Activated CD4-positive, alpha-beta T cell treated with anti-CD3 and anti-CD28 coated beads, Interleukin-2, Interleukin-6, amounts not matched to agents 100 ng/mL and 50 ng/mL, durations not matched to agents 16 hours and 8 hours (primary cell): ENCODE measurements around the gene APH1A.
"Not testable (repeated sequence)": the region's sequence is repeated elsewhere in the genome, so short reads cannot be mapped to it uniquely, and the experiment has no call there.

Source experiments
- DNase-seq: peaks from one replicate; pipeline ENCODE4 v3.0.0-alpha.2; 2020

The APH1A gene

GRCh38 chr1:150268705-150269403 is at the start of gene APH1A:
APH1A (minus strand) TSS chr1:150269016; CDS start chr1:150268810, 206 bp downstream.
- peak; percentile 98 for DNase-seq

GRCh38 chr1:150314691-150315090 is 45.9 kb upstream of the APH1A start:
- not testable (repeated sequence) for DNase-seq

DNA sequence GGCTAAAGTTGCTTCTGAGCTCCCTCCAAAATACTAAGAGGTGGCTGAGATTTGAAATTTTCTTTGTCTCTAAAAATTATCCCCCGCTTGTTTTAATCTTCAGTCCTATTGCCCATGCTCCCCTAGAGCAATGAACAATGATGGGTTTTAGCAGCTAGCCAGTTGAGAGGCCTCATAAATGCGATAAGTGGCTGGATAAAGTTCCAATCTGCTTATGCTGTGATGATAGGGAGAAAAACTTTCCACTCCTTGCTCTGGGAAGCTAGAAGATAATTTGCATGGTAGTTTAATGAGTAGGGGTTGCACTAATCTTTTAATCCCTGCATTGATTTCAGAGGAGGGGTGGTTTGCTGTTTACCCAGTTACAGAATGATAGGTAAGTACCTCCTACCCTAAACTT is 42.9 kb upstream of the APH1A start:
- no peak for DNase-seq

DNA sequence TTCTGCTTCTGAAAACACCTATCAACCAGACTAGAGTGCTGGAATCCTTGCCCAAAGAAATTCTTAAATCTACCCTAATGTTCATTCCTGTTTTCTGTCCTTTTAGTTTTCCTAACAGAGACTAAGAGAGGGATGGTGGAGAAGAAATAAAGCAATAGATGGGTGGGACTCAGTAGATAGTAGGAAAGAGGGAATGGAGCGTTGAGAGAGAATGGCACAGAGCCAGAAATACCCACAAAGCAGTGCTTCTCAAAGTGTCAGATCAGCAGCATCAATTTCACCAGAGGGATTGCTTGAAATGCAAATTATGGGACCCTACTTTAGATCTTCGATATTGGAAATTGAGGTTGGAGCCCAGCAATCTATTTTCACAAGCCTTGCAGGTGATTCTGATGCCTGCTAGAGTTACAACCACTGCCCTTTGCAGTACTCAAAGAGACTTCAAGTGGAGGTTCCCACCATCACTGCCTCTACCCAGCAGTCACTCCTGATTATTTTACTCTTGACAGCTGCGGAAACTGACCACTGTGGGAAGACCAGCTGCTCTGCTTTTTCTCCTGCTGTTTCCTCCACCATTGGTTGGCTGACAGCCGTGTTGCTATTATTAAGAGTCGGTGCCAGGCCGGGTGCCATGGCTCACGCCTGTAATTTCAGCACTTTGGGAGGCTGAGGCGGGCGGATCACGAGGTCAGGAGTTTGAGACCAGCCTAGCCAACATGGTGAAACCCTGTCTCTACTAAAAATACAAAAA is 41.1 kb upstream of the APH1A start:
- no peak for DNase-seq

- not testable (repeated sequence) for DNase-seq
Observed at GRCh38 chr1:150308585-150308984, 39.8 kb upstream of the APH1A start.

GRCh38 chr1:150302902-150303301 is 34.1 kb upstream of the APH1A start:
- no peak for DNase-seq

- DNase-seq, result no peak
Observed at GRCh38 chr1:150302338-150302737, 33.5 kb upstream of the APH1A start.

- DNase-seq, result no peak
Observed at GRCh38 chr1:150299716-150300115, 30.9 kb upstream of the APH1A start.

- DNase-seq, result no peak
Observed at GRCh38 chr1:150295476-150295875, 26.7 kb upstream of the APH1A start.

DNA sequence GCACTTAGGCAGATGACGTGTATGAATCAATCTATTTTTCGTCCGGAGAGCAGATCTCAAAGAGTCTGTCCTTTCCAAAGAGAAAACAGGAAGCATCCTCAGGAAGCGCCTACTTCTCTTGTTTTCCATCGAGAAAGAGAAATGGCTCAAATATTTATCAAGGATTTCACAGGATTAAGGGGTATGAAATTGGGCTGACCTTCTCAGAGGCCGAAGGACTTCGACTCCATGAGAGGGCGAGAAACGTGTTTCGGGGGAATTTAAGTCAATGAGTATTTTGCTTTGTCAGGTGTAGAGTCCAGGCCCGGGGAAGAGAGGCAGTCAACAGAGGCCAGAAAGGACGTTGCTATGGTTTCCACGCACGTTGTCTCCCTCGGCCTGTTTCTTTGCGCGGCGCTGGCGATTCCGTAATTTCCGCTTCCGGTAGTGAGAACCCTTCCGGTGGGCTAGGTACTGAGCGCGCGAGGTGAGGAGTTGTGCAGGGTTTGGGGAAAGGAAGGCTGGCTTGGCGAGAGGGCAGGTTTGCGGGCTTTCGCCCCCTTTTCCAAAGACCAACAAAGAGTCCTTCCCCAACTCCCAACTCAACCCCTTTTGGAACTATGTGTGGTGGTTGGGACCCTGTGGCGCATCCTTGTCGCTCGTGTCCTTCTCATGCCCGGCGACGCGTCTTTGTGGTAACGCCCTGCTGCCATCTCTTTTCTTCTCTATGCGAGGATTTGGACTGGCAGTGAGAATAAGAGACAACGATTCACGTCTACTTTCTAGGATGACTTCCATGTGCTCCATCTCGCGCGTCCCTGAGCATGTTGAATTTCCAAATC is 24.8 kb upstream of the APH1A start, which contains the start of gene MRPS21:
MRPS21 (plus strand) TSS at position 429 of the 821 bp plus-strand sequence. CDS start 506 bp downstream, outside the sequence.
- DNase-seq, result peak; percentile 95

- DNase-seq, result no peak
Observed at GRCh38 chr1:150288822-150289221, 20.0 kb upstream of the APH1A start.

DNA sequence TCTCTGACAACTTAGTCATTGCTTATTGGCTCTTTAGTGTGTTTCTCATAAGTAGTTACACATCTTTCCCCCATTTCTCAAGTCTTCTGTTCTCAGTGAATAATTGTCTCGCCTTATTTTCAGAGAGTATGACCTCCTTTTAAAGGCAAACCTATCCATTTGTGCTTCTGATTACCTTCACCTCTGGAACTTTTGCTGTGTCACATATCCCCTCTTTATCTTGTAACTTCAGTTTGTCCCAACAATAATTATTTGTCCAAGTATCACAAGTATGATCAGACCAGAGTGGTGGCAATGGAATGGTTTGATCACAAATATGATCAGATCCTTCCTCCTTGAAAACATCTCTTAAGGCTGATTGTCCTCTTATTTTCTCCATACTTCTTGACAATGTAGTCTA is 19.6 kb upstream of the APH1A start:
- no peak for DNase-seq

DNA sequence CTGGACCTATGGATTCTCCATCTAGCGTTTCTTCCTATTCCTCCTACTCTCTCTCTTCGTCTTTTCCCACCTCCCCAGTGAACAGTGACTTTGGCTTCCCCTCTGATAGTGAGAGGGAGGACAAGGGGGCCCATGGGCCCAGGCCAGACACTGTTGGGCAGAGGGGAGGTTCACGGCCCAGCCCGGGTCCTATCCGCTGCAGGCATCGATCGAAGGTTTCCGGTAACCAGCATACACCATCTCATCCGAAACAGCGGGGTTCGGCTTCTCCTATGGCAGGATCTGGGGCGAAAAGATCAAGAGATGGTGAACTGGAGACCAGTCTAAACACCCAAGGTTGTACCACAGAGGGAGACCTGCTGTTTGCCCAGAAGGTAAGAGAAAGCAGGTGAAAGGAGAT is 14.4 kb upstream of the APH1A start:
- no peak for DNase-seq

DNA sequence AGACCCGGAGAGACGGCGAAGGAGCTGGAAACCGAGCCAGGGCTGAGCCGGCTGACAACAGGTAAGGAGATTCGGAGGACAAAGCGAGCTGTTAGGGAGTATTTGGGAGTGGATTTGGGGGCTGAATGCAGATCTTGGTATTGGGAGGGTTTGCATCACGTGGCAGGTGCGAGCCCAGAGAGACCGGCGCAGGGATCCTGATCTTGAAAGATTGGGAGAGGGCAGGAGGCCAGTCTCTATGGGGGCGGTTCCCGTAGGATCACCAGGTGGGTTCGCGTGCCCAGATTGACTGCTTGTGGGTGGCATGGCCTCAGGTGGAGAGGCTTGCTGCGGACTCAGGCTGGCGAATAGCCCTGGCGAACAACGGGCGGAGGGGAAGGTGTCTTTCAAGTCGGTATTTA is 13.7 kb upstream of the APH1A start:
- no peak for DNase-seq

DNA sequence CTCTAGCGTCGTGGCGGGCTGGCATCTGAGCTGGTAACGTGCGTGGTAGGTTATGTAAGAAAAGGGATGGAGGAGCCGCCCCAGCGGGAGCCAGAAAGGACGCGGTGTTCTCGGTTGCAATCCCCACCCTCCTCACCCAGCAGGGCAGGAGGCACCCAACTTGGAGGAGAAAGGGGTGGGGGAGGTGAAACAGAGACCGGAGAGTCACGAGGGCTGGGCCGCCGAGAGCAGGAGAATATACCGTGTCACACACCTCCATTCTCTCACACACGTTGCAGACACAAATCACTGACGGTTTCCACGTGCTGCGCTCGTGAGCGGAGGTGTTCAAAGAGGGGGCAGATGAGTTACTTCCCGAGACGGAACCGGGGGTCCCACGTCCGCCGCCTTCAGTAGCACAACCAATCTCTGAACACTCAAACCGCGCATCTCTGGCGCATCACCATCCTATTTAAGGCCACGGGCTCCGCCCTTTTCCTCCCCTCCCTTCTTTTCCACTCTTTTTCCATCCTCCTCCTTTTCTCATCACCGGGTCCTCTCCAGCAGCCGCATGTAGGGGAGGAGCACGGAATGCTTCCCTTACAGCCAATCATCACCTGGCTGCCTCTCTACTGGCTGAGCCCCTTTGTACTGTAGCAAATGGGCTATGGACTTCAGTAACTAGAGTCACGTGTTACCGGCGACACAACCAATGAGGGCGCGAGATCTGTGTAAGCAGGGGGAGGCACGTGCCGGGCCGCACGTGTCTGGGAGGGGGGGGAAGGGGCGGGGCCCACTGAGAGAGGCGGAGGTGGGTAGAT is 13.1 kb upstream of the APH1A start, which contains the start of gene CIART:
CIART (plus strand) TSS at position 797 of the 800 bp plus-strand sequence. CDS start 714 bp downstream, outside the sequence.
- peak; percentile 79 for DNase-seq

DNA sequence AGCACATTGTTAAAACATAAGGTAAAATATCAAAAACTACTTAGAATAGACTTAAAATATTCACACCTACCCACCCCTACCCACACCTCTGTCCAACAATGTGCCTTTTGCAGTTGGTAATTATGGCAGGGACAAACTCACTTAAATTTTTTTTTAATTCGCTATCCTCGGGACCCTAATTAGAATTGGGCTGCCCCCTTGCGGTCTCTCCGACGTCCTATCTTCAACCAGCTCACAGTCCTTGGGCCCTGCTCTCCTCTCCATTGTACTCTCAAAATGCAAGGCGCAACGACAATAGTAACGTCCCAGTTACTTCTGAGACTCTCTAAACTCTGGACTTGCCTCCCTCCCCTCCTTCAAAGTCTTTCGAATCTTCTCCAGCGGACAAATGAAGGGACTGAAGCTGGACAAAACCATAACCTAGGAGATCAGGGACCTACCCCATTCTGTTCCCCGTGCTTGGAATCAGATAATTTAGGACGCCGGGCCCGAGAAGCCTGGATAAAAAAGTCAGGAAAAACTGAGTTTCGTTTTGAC is 12.5 kb upstream of the APH1A start:
- DNase-seq, result peak; percentile 64

DNA sequence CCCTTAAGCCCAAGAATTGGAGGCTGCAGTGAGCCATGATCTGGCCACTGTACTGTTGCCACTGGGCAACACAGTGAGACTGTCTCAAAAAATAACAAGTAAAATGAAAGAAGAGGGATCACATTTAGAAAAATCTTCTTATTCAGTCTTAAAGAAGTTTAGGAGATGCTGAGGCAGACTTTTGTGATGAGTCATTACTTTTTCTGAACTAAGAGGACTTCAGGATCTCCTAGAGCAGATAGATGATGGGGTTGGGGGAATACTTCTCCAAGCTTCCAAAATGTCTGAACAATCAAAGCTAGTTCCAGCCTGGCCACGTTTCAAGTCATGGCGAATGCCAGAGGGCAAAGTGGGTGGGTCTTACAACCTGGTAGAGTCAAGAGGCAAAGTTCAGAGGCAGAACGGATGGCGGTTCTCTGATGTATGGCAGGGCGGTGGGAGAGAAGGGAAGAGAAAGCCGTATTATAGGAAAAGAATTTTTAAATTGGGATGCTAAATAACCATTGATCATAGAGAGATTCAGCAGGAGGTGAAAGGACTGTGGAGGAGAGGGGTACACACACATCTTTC is 11.4 kb upstream of the APH1A start:
- no peak for DNase-seq

DNA sequence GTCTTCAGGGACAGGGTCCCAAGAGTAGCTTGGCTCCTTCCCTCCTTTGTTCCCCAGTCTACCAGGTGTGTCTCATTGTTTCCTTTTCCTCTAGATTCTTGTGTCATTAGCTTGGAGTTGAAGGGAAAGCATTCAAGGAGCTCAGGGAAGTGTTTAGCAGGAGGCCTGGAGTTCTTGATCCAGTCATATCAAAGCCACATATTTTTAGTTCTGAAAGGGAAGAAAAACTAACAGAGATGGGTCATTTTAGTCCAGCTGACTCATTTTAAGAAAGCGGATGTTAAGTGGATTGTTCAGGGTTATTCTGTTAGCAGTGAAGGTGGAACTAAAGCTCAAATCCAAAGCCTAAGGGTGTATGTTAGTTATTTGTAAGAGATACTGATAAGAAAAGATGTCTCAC is 4.5 kb upstream of the APH1A start:
- peak; percentile 18 for DNase-seq

DNA sequence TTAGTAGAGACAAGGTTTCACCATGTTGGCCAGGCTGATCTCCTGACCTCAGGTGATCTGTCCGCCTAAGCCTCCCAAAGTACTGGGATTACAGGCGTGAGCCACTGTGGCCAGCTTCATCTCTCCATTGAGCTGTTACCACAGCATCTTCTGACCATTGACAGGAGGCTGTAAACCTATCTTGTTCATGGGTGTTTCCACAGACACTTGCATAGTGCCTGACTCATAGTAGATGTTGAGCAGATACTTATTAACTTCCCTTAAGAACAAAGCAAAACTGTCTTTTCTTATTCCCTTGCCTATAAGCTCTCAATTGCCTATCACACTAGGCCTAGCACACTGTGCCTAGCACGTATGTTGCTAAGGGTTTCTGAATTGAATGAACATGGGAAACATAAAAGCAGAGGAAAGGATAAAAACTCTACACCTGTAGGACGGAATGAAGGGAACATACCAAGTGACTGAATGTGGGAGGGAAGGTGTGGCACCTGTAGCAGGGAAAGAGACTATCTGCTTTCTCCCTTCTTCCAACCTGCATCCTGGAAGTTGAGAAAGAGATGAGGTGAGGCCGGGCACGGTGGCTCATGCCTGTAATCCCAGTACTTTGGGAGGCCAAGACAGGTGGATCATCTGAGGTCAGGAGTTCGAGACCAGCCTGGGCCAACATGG is 2.6 kb upstream of the APH1A start:
- no peak for DNase-seq

GRCh38 chr1:150269451-150269850 is 635 bp upstream of the APH1A start:
- DNase-seq, result no peak

DNA sequence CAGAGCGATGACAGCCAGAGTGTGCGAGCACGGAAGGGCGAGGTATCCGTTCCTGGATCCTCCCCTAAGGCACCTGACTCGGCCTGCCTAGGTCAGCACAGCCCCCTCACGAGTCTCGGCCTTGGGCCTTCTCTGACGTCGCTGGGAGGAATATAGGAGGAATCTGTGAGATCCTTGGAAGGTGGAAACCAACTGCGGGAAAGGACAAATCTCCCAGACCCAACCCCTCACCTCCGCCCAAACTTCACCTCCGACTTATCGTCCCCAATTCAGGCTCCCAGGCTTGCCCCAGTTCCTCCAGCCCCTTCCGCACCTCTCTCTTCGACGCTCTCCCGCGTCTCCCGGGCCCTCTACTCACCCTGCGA is 494 bp downstream of the APH1A start:
- peak; percentile 39 for DNase-seq
